OCI-LY7 (cell line): Measurements from ENCODE around the gene MZB1.

Experiments
- CTCF ChIP-seq: fragments of 200-600 bp; sonication (generic); conservative IDR thresholded peaks from 2 replicates; pipeline ENCODE4 v1.5.1; 2014; ENCODE audit warnings: mild to moderate bottlenecking, antibody characterized with exemption, low read length, moderate library complexity, mixed read lengths
- EZH2phosphoT487 ChIP-seq: fragments of 200-600 bp; sonication (generic); IDR thresholded peaks from 2 replicates; pipeline ENCODE4 v1.6.1; 2018; ENCODE audit warnings: low read depth, borderline replicate concordance, mild to moderate bottlenecking, mixed run types, antibody characterized with exemption, low read length, moderate library complexity, mixed read lengths

- TF ChIP-seq CTCF (peak; percentile 99), EZH2phosphoT487 (no peak)
These were observed 32.7 kb upstream of the MZB1 start for GRCh38 chr5:139422307-139422893.
